Measurements from ENCODE around the gene HAUS1.
"Not testable (repeated sequence)": the region's sequence is repeated elsewhere in the genome, so short reads cannot be mapped to it uniquely, and the experiment has no call there.

The HAUS1 gene

GRCh38 chr18:46088501-46088900 lies 15.7 kb upstream of the HAUS1 start:
- DNase-seq (ENCODE audit: low read depth in 2 of 2), result not testable (repeated sequence)

GRCh38 chr18:46095532-46095931 lies 8.7 kb upstream of the HAUS1 start:
- DNase-seq (ENCODE audit: low read depth in 2 of 2), result no peak

- no peak for DNase-seq (ENCODE audit: low read depth in 2 of 2)
Measured at GRCh38 chr18:46096651-46097300, 7.4 kb upstream of the HAUS1 start.

GRCh38 chr18:46097431-46097800 lies 6.8 kb upstream of the HAUS1 start:
- DNase-seq (ENCODE audit: low read depth in 2 of 2), result no peak

GRCh38 chr18:46097801-46098615 lies 6.2 kb upstream of the HAUS1 start, which contains the start of gene ATP5F1A:
TSS of gene ATP5F1A (minus strand) at chr18:46098296. CDS start at chr18:46098231, 65 bp downstream.
- peak; percentile 74 to 82 for DNase-seq (ENCODE audit: low read depth in 2 of 2)

- no peak for DNase-seq (ENCODE audit: low read depth in 2 of 2)
Measured at GRCh38 chr18:46098616-46098933, 5.6 kb upstream of the HAUS1 start.

GRCh38 chr18:46099463-46099862 lies 4.7 kb upstream of the HAUS1 start:
- DNase-seq (ENCODE audit: low read depth in 2 of 2), result no peak

- DNase-seq (ENCODE audit: low read depth in 2 of 2), result no peak
Measured at GRCh38 chr18:46109386-46109785, 5.2 kb downstream of the HAUS1 start.

- DNase-seq (ENCODE audit: low read depth in 2 of 2), result no peak
Measured at GRCh38 chr18:46110406-46110805, 6.2 kb downstream of the HAUS1 start.

- no peak for DNase-seq (ENCODE audit: low read depth in 2 of 2)
Measured at GRCh38 chr18:46113751-46114150, 9.6 kb downstream of the HAUS1 start.

GRCh38 chr18:46126625-46127024 lies 22.4 kb downstream of the HAUS1 start:
- DNase-seq (ENCODE audit: low read depth in 2 of 2), result not testable (repeated sequence)

- no peak for DNase-seq (ENCODE audit: low read depth in 2 of 2)
Measured at GRCh38 chr18:46130061-46130460, 25.9 kb downstream of the HAUS1 start.

- not testable (repeated sequence) for DNase-seq (ENCODE audit: low read depth in 2 of 2)
Measured at GRCh38 chr18:46130549-46130948, 26.4 kb downstream of the HAUS1 start.

GRCh38 chr18:46133534-46133933 lies 29.3 kb downstream of the HAUS1 start:
- no peak for DNase-seq (ENCODE audit: low read depth in 2 of 2)

- DNase-seq (ENCODE audit: low read depth in 2 of 2), result no peak
Measured at GRCh38 chr18:46134920-46135675, 30.9 kb downstream of the HAUS1 start.

GRCh38 chr18:46140173-46140572 lies 36.0 kb downstream of the HAUS1 start:
- no peak for DNase-seq (ENCODE audit: low read depth in 2 of 2)

GRCh38 chr18:46141199-46141598 lies 37.0 kb downstream of the HAUS1 start:
- no peak for DNase-seq (ENCODE audit: low read depth in 2 of 2)

- DNase-seq (ENCODE audit: low read depth in 2 of 2), result no peak
Measured at GRCh38 chr18:46148810-46149209, 44.6 kb downstream of the HAUS1 start.

GRCh38 chr18:46152436-46152807 lies 48.2 kb downstream of the HAUS1 start:
- no peak for DNase-seq (ENCODE audit: low read depth in 2 of 2)

GRCh38 chr18:46152808-46153617 lies 48.8 kb downstream of the HAUS1 start:
- no peak for DNase-seq (ENCODE audit: low read depth in 2 of 2)

GRCh38 chr18:46155641-46156051 lies 51.5 kb downstream of the HAUS1 start:
- peak; percentile 30 to 34 for DNase-seq (ENCODE audit: low read depth in 2 of 2)

All from stimulated activated CD8-positive, alpha-beta memory T cell treated with anti-CD3 and anti-CD28 coated beads, Interleukin-15, amount 100 ng/mL, for 48 hours (primary cell).